VCaP (cell line): ENCODE results near the gene DDX10.
"Not testable (repeated sequence)": the region's sequence is repeated elsewhere in the genome, so short reads cannot be mapped to it uniquely, and the experiment has no call there.

Experiments
- H3K27ac ChIP-seq: fragments of 450-650 bp; 2 replicates; pipeline ENCODE4 v1.5.1; 2017
- TF ChIP-seq, protein P1 (sequence below): fragments of 450-650 bp; conservative IDR thresholded peaks from 2 replicates; pipeline ENCODE4 v1.5.1; 2017; ENCODE audit warnings: mild to moderate bottlenecking, moderate library complexity

Gene DDX10

GRCh38 chr11:108628326-108628725, 36.5 kb upstream of the DDX10 start:
- no peak overlapping the region for H3K27ac ChIP-seq
- TF ChIP-seq, protein P1, sequence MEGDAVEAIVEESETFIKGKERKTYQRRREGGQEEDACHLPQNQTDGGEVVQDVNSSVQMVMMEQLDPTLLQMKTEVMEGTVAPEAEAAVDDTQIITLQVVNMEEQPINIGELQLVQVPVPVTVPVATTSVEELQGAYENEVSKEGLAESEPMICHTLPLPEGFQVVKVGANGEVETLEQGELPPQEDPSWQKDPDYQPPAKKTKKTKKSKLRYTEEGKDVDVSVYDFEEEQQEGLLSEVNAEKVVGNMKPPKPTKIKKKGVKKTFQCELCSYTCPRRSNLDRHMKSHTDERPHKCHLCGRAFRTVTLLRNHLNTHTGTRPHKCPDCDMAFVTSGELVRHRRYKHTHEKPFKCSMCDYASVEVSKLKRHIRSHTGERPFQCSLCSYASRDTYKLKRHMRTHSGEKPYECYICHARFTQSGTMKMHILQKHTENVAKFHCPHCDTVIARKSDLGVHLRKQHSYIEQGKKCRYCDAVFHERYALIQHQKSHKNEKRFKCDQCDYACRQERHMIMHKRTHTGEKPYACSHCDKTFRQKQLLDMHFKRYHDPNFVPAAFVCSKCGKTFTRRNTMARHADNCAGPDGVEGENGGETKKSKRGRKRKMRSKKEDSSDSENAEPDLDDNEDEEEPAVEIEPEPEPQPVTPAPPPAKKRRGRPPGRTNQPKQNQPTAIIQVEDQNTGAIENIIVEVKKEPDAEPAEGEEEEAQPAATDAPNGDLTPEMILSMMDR = no peak

DNA sequence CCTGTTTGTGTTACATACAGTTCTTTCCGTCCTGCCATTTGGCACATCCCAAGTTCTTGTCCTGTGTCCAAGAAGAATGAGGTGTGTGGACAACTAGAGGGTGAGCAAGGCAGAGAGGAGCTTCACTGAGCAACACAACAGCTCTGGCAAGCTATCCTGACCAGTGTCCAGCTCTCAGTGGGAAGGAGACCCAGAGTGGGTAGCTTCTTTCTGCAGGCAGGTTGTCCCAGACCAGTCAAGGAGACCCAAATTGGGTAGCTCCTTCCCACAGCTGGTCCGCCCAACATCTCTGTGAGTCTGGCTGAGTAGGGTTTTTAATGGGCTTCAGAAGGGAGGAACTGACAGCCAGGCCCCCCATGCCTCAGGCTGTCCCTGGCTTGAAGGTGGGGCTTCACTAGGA, 36.1 kb upstream of the DDX10 start:
- TF ChIP-seq, protein P1 = no peak
- no peak overlapping the region for H3K27ac ChIP-seq

DNA sequence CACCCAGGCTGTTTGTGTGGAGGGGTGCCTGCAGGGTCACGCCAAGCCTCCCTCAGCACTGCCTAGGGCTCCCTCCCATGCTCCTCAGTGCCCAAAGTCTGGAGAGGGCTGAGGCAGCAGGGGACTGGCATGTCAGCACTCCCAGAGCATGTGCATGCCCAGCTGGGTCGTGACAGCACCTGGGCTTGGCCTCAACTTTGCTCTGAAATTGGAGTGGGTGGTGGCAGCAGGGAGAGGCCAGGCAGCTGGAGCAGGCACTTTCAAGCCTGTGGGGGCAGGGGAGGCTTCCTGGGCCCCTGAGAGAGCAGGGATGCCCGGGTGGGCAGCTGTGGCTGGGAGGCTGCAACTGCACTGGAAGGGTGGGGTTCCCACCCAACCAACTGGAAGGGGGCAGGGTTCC, 35.6 kb upstream of the DDX10 start:
- TF ChIP-seq, protein P1 = no peak
- H3K27ac ChIP-seq = no peak overlapping the region

GRCh38 chr11:108632041-108632704, 32.7 kb upstream of the DDX10 start:
- TF ChIP-seq, protein P1 = no peak
- H3K27ac ChIP-seq = no peak overlapping the region

- H3K27ac ChIP-seq = no peak overlapping the region
- TF ChIP-seq, protein P1 = no peak
Observed at GRCh38 chr11:108635106-108635505, 29.8 kb upstream of the DDX10 start.

DNA sequence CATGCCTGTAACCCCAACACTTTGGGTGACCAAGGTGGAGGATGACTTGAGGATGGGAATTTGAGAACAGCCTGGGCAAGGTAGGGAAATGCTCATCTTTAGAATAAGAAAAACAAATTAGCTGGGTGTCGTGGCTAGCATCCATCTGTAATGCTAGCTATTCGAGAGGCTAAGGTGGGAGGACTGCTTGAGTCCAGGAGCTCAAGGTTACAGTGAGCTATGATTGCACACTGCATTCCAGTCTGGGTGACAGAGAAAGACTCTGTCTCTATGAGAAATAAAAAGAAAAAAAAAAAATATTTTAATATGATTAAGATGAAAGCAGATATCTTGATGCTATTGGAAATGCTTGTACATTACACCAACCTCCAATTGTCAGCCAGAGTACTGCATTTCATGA, 28.6 kb upstream of the DDX10 start:
- TF ChIP-seq, protein P1 = no peak
- no peak overlapping the region for H3K27ac ChIP-seq

DNA sequence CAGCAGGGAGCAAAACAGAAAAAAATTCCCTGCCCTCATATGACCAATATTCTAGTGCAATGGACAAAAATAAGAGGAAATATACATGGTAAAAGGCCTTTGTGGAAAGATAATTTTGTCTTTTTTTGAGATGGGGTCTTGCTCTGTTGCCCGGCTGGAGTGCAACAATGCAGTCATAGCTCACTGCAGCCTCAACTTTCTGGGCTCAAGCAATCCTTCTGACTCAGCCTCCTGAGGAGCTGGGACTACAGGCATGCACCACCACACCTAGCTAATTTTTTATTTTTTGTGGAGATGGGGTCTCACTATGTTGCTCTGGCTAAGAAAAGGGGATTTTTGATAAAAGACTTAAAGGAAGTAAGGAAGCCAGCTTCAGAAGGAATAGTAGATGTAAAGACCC, 25.7 kb upstream of the DDX10 start:
- TF ChIP-seq, protein P1 = no peak
- H3K27ac ChIP-seq = no peak overlapping the region

GRCh38 chr11:108641752-108642151, 23.1 kb upstream of the DDX10 start:
- H3K27ac ChIP-seq = not testable (repeated sequence)
